K562 (cell line): ENCODE results near the gene MYOZ1. TPM values are rescaled to one million over a fixed set of nuclear protein-coding genes. Genes with fewer than 3 reads are reported as not detected.

Source experiments
- ARNT ChIP-seq, 2 experiments: fragments of 450-650 bp; IDR thresholded peaks; 2 replicates each; pipeline ENCODE4 v1.6.1; 2016; ENCODE audit warnings: mild to moderate bottlenecking in 1 of 2
- CCAR2 ChIP-seq: fragments of 200-400 bp; formaldehyde crosslinking; IDR thresholded peaks from 2 replicates; pipeline ENCODE4 v1.6.1; 2017; ENCODE audit warnings: mild to moderate bottlenecking, low read depth, low read length
- CXXC5 ChIP-seq: fragments of 250-450 bp; sonication (Bioruptor Pico); IDR thresholded peaks from 2 replicates; pipeline ENCODE4 v1.8.0; 2022; ENCODE audit warnings: inconsistent platforms, mild to moderate bottlenecking, moderate library complexity
- DDX20 ChIP-seq: fragments of 450-650 bp; IDR thresholded peaks from 2 replicates; pipeline ENCODE4 v1.6.1; 2016; ENCODE audit warnings: missing genetic modification characterization, low read depth, mild to moderate bottlenecking, missing compliant biosample characterization, moderate library complexity
- ERF ChIP-seq: fragments of 450-650 bp; formaldehyde crosslinking; IDR thresholded peaks from 2 replicates; pipeline ENCODE4 v1.4.0; 2020; ENCODE audit warnings: mild to moderate bottlenecking, mixed read lengths
- HDAC1 ChIP-seq, 2 experiments: fragments of 450-650 bp; IDR thresholded peaks; 2 replicates each; pipeline ENCODE4 v1.6.1; 2016 to 2017; ENCODE audit warnings: inconsistent platforms in 1 of 2, mild to moderate bottlenecking in 1 of 2, moderate library complexity in 1 of 2
- HINFP ChIP-seq: fragments of 450-650 bp; conservative IDR thresholded peaks from 2 replicates; pipeline ENCODE4 v1.6.1; 2016; ENCODE audit warnings: missing genetic modification characterization, low read depth, mild to moderate bottlenecking, control low read depth, missing compliant biosample characterization
- MTA2 ChIP-seq: fragments of 450-650 bp; IDR thresholded peaks from 2 replicates; pipeline ENCODE4 v1.6.1; 2016; ENCODE audit warnings: low read depth
- PHTF2 ChIP-seq: fragments of 250-450 bp; sonication (Bioruptor Pico); IDR thresholded peaks from 2 replicates; pipeline ENCODE4 v1.5.0; 2021; ENCODE audit warnings: mild to moderate bottlenecking
- PREB ChIP-seq: sonication (generic); formaldehyde crosslinking; IDR thresholded peaks from 2 replicates; pipeline ENCODE4 v1.8.1; 2023; ENCODE audit warnings: mild to moderate bottlenecking, missing genetic modification reagents
- SUPT5H ChIP-seq: fragments of 450-650 bp; IDR thresholded peaks from 2 replicates; pipeline ENCODE4 v1.6.1; 2016
- TEAD1 ChIP-seq, 2 experiments: fragments of 450-650 bp in 1 of 2; sonication (generic) in 1 of 2; formaldehyde crosslinking; IDR thresholded peaks; 2 replicates each; pipeline versions ENCODE4 v1.4.0 to v1.8.0; 2020 to 2022; ENCODE audit warnings: mild to moderate bottlenecking in 2 of 2, missing genetic modification reagents in 1 of 2
- THRA ChIP-seq: fragments of 450-650 bp; IDR thresholded peaks from 2 replicates; pipeline ENCODE4 v1.6.1; 2017; ENCODE audit warnings: mild to moderate bottlenecking, moderate library complexity
- TRIM24 ChIP-seq, 2 experiments: fragments of 450-650 bp; IDR thresholded peaks; 2 replicates each; pipeline ENCODE4 v1.6.1; 2016
- ZNF232 ChIP-seq: sonication (generic); formaldehyde crosslinking; IDR thresholded peaks from 2 replicates; pipeline ENCODE4 v1.8.0; 2022; ENCODE audit warnings: mild to moderate bottlenecking, missing genetic modification reagents
- ZNF239 ChIP-seq: fragments of 250-450 bp; sonication (Bioruptor Pico); IDR thresholded peaks from 2 replicates; pipeline ENCODE4 v1.4.0; 2020; ENCODE audit warnings: mild to moderate bottlenecking
- ZNF655 ChIP-seq: fragments of 250-450 bp; sonication (Bioruptor Pico); IDR thresholded peaks from 2 replicates; pipeline ENCODE4 v1.5.0; 2021
- ZNF740 ChIP-seq, 3 experiments: fragments of 200-800 bp in 1 of 3; sonication (Bioruptor generic) in 1 of 3; sonication (generic) in 1 of 3; formaldehyde crosslinking in 1 of 3; IDR thresholded peaks; 2 replicates each; pipeline versions ENCODE4 v1.6.1 to v1.8.0; 2016 to 2022; ENCODE audit warnings: mild to moderate bottlenecking in 2 of 3, missing compliant biosample characterization in 2 of 3, missing genetic modification characterization in 2 of 3, missing genetic modification reagents in 1 of 3
- polyA plus RNA-seq, 8 experiments: library from polyadenylated mRNA; depleted of rRNA in 4 of 8; stranded (reverse) in 5 of 8; unstranded in 3 of 8; fragments of >200 nt; fragmentation: Nextera tagmentation in 2 of 8; fragmentation: Illumina TruSeq in 1 of 8; extraction: Ambion mirVana in 2 of 8; extraction: Trizol in 1 of 8; gene quantifications; 2 replicates each; pipeline versions ENCODE4 v1.2.1 to v1.2.3, GENCODE V29; 2011 to 2014; ENCODE audit warnings: inconsistent platforms in 1 of 8, missing spikeins in 1 of 8
- total RNA-seq, 7 experiments: library from RNA; depleted of rRNA in 6 of 7; stranded (reverse); fragments of >200 nt in 6 of 7; fragmentation: Illumina TruSeq in 2 of 7; extraction: Trizol in 2 of 7; gene quantifications; 2 replicates each; pipeline versions ENCODE4 v1.2.1 to v1.2.3, GENCODE V29; 2011 to 2021; ENCODE audit warnings: low replicate concordance in 1 of 7

MYOZ1 gene
- total and polyA plus RNA-seq, 9 of the 15 experiments (the other 6 are each of a cell fraction or from before 2014, with no cell fraction given), result 0.03 to 0.18 (median 0.07) TPM; not detected in 5

- TF ChIP-seq ZNF655 (CRISPR knock-in tag), result no peak
- no peak for TF ChIP-seq ZNF239 (CRISPR knock-in tag)
- no peak for TF ChIP-seq PHTF2 (CRISPR knock-in tag)
- TF ChIP-seq PREB (CRISPR knock-in tag), result no peak
- no peak for TF ChIP-seq CCAR2
- peak in 1 of 2 experiments; percentile 39; a peak in 1 of 4 replicates for TF ChIP-seq ARNT (IDR thresholded peaks at IDR 0.05)
- TF ChIP-seq ZNF740 (CRISPR knock-in tag; IDR thresholded peaks at IDR 0.05), result no peak
- no peak for TF ChIP-seq ZNF740 (tag; IDR thresholded peaks at IDR 0.05)
- TF ChIP-seq TRIM24 (IDR thresholded peaks at IDR 0.05), result peak; percentile 70 to 85; a peak in 3 of 4 replicates
- TF ChIP-seq SUPT5H, result no peak
- no peak for TF ChIP-seq TEAD1 (CRISPR knock-in tag; IDR thresholded peaks at IDR 0.05)
- no peak for TF ChIP-seq HDAC1 (IDR thresholded peaks at IDR 0.05)
- no peak for TF ChIP-seq HINFP (tag)
- no peak for TF ChIP-seq CXXC5 (CRISPR knock-in tag)
- TF ChIP-seq ERF (CRISPR knock-in tag), result no peak
- TF ChIP-seq THRA, result no peak
- TF ChIP-seq DDX20 (tag), result no peak
- no peak for TF ChIP-seq MTA2
- no peak for TF ChIP-seq ZNF232 (CRISPR knock-in tag)
Observed at GRCh38 chr10:73586583-73586984, 54.7 kb downstream of the MYOZ1 start (continued).
